ENCODE data around the gene KIF23.

GRCh38 chr15:69392352-69392751 is 21.8 kb upstream of the KIF23 start:
- TF ChIP-seq NR2C2 (CRISPR knock-in tag; IDR thresholded peaks at IDR 0.05) (no peak), CTCF (IDR thresholded peaks at IDR 0.05) (no peak), JAZF1 (CRISPR knock-in tag; IDR thresholded peaks at IDR 0.05) (no peak), SMAD3 (CRISPR knock-in tag; IDR thresholded peaks at IDR 0.05; ENCODE audit: borderline replicate concordance) (no peak), NR1H2 (CRISPR knock-in tag; IDR thresholded peaks at IDR 0.05) (no peak), NFE2L1 (CRISPR knock-in tag; IDR thresholded peaks at IDR 0.05) (no peak), USF2 (CRISPR knock-in tag; IDR thresholded peaks at IDR 0.05) (no peak), STAT6 (CRISPR knock-in tag; conservative IDR thresholded peaks at IDR 0.05; ENCODE audit: low read depth) (no peak), JUN (CRISPR knock-in tag; IDR thresholded peaks at IDR 0.05) (no peak), MAX (CRISPR knock-in tag; IDR thresholded peaks at IDR 0.05) (no peak)
